Activated T-cell treated with anti-CD3 and anti-CD28 coated beads, Interleukin-2, amount 50 U/mL, for 4 hours (primary cell): ENCODE data around the gene GLYATL1B. TPM values are rescaled to one million over a fixed set of nuclear protein-coding genes. Genes with fewer than 3 reads are reported as not detected.
A peak's percentile ranks its signal among the peaks of the same experiment; 100 is the strongest.
"Not testable (repeated sequence)": the region's sequence is repeated elsewhere in the genome, so short reads cannot be mapped to it uniquely, and the experiment has no call there.

Experiments
- ATAC-seq, 2 donors: fragments of 200-7000 bp; cut with Tn5 transposase; one replicate each; pipeline ENCODE4 v1.10.0; 2021
- DNase-seq: peaks from one replicate; pipeline ENCODE4 v3.0.0-alpha.2; 2020
- H3K27me3 Mint-ChIP-seq: one replicate; pipeline ENCODE4 v1.8.0; 2021; ENCODE audit warnings: low read depth, mixed read lengths
- H3K36me3 Mint-ChIP-seq: one replicate; pipeline ENCODE4 v1.8.0; 2022; ENCODE audit warnings: mixed read lengths; ENCODE audit not compliant: insufficient read depth
- H3K4me1 Mint-ChIP-seq: one replicate; pipeline ENCODE4 v1.8.0; 2021; ENCODE audit warnings: low read depth, mixed read lengths
- H3K4me3 Mint-ChIP-seq: one replicate; pipeline ENCODE4 v1.8.0; 2021; ENCODE audit warnings: mild to moderate bottlenecking, moderate library complexity, mixed read lengths
- H3K9me3 Mint-ChIP-seq: one replicate; pipeline ENCODE4 v1.8.0; 2021; ENCODE audit warnings: mixed read lengths
- total RNA-seq, 3 donors: library from RNA; stranded (reverse); gene quantifications; one replicate each; pipeline ENCODE4 v1.2.1, GENCODE V29; 2021

The GLYATL1B gene
- total RNA-seq, 3 donors from 2014 or later, result not detected

- H3K36me3 Mint-ChIP-seq, result peaks cover 3% of the 10 kb centered on the region
- peaks cover 16% of the 10 kb centered on the region for H3K9me3 Mint-ChIP-seq
- ATAC-seq, result no peak
- H3K4me1 Mint-ChIP-seq, result peaks cover 2% of the 10 kb centered on the region
- H3K27me3 Mint-ChIP-seq, result no peaks in the 10 kb centered on the region
- no peak overlapping the region for H3K4me3 Mint-ChIP-seq
- DNase-seq, result no peak
Observed at GRCh38 chr11:59114344-59114743, 28.2 kb downstream of the GLYATL1B start.

- ATAC-seq (no peak), DNase-seq (no peak)
- Mint-ChIP-seq H3K27me3 (no peaks in the 10 kb centered on the region), H3K36me3 (peaks cover 3% of the 10 kb centered on the region), H3K4me1 (peaks cover 2% of the 10 kb centered on the region), H3K4me3 (no peak overlapping the region), H3K9me3 (peaks cover 16% of the 10 kb centered on the region)
Observed at GRCh38 chr11:59115553-59115952, 29.4 kb downstream of the GLYATL1B start.

- no peak overlapping the region for H3K4me3 Mint-ChIP-seq
- no peak for ATAC-seq
- H3K27me3 Mint-ChIP-seq, result no peaks in the 10 kb centered on the region
- peaks cover 3% of the 10 kb centered on the region for H3K36me3 Mint-ChIP-seq
- no peak for DNase-seq
- no peaks in the 10 kb centered on the region for H3K4me1 Mint-ChIP-seq
- peaks cover 16% of the 10 kb centered on the region for H3K9me3 Mint-ChIP-seq
Observed at GRCh38 chr11:59117774-59118173, 31.7 kb downstream of the GLYATL1B start.

GRCh38 chr11:59119826-59120225 lies 33.7 kb downstream of the GLYATL1B start:
- H3K4me1 Mint-ChIP-seq, result no peaks in the 10 kb centered on the region

GRCh38 chr11:59135648-59136461 lies 49.7 kb downstream of the GLYATL1B start:
- peaks cover 31% of the 10 kb centered on the region for H3K36me3 Mint-ChIP-seq
- ATAC-seq, result peak; percentile 100

More at GRCh38 chr11:59119826-59120225, 33.7 kb downstream of the GLYATL1B start:
- Mint-ChIP-seq H3K9me3 (peaks cover 16% of the 10 kb centered on the region), H3K36me3 (peaks cover 3% of the 10 kb centered on the region), H3K27me3 (no peaks in the 10 kb centered on the region), H3K4me3 (no peak overlapping the region)
- DNase-seq (no peak), ATAC-seq (no peak)

GRCh38 chr11:59136551-59136950 lies 50.4 kb downstream of the GLYATL1B start:
- H3K27me3 Mint-ChIP-seq, ATAC-seq, H3K9me3 Mint-ChIP-seq, DNase-seq, H3K4me3 Mint-ChIP-seq: not testable (repeated sequence)
- Mint-ChIP-seq H3K4me1 (peaks cover 13% of the 10 kb centered on the region), H3K36me3 (peaks cover 27% of the 10 kb centered on the region)

More at GRCh38 chr11:59135648-59136461, 49.7 kb downstream of the GLYATL1B start:
- peak; percentile 85 for DNase-seq
- H3K4me3 Mint-ChIP-seq, result peak overlapping the region; percentile 75
- H3K27me3 Mint-ChIP-seq, result no peaks in the 10 kb centered on the region
- peaks cover 6% of the 10 kb centered on the region for H3K4me1 Mint-ChIP-seq
- H3K9me3 Mint-ChIP-seq, result peaks cover 3% of the 10 kb centered on the region

GRCh38 chr11:59137190-59137589 lies 51.1 kb downstream of the GLYATL1B start:
- DNase-seq, result no peak
- no peak for ATAC-seq
- Mint-ChIP-seq H3K36me3 (peaks cover 25% of the 10 kb centered on the region), H3K9me3 (no peaks in the 10 kb centered on the region), H3K27me3 (no peaks in the 10 kb centered on the region), H3K4me3 (no peak overlapping the region), H3K4me1 (peaks cover 20% of the 10 kb centered on the region)

- Mint-ChIP-seq H3K4me3 (no peak overlapping the region), H3K9me3 (no peaks in the 10 kb centered on the region), H3K27me3 (no peaks in the 10 kb centered on the region), H3K36me3 (peaks cover 11% of the 10 kb centered on the region), H3K4me1 (peaks cover 32% of the 10 kb centered on the region)
- DNase-seq (no peak), ATAC-seq (no peak)
Observed at GRCh38 chr11:59138643-59139042, 52.5 kb downstream of the GLYATL1B start.

GRCh38 chr11:59141191-59141590 lies 55.1 kb downstream of the GLYATL1B start:
- H3K4me1 Mint-ChIP-seq, result peaks cover 43% of the 10 kb centered on the region
- H3K36me3 Mint-ChIP-seq, result peaks cover 9% of the 10 kb centered on the region
- H3K4me3 Mint-ChIP-seq, result no peak overlapping the region
- no peak for ATAC-seq
- no peaks in the 10 kb centered on the region for H3K27me3 Mint-ChIP-seq
- H3K9me3 Mint-ChIP-seq, result no peaks in the 10 kb centered on the region
- no peak for DNase-seq

GRCh38 chr11:59141673-59142460 lies 55.8 kb downstream of the GLYATL1B start:
- ATAC-seq, result no peak

GRCh38 chr11:59142530-59143507 lies 56.7 kb downstream of the GLYATL1B start, which contains the start of gene FAM111A:
TSS of gene FAM111A (plus strand) at chr11:59142856. CDS start at chr11:59148873, 6,017 bp downstream.
- H3K27me3 Mint-ChIP-seq, result no peaks in the 10 kb centered on the region
- H3K36me3 Mint-ChIP-seq, result peaks cover 6% of the 10 kb centered on the region
- ATAC-seq, result peak; percentile 75 to 78
- H3K9me3 Mint-ChIP-seq, result no peaks in the 10 kb centered on the region
- H3K4me3 Mint-ChIP-seq, result peak within 1 kb of the TSS; percentile 94
- peak; percentile 76 for DNase-seq
- peaks cover 44% of the 10 kb centered on the region for H3K4me1 Mint-ChIP-seq

More at GRCh38 chr11:59141673-59142460, 55.8 kb downstream of the GLYATL1B start:
- Mint-ChIP-seq H3K27me3 (no peaks in the 10 kb centered on the region), H3K36me3 (peaks cover 9% of the 10 kb centered on the region), H3K4me1 (peaks cover 43% of the 10 kb centered on the region), H3K9me3 (no peaks in the 10 kb centered on the region), H3K4me3 (peak overlapping the region; percentile 94)
- no peak for DNase-seq

GRCh38 chr11:59144096-59144495 lies 58.0 kb downstream of the GLYATL1B start:
- Mint-ChIP-seq H3K27me3 (no peaks in the 10 kb centered on the region), H3K36me3 (peaks cover 1% of the 10 kb centered on the region), H3K4me3 (peak overlapping the region; percentile 94), H3K4me1 (peaks cover 44% of the 10 kb centered on the region), H3K9me3 (no peaks in the 10 kb centered on the region)
- ATAC-seq (no peak), DNase-seq (no peak)
